Sigmoid colon (tissue), 7 donors: ENCODE measurements around the gene MTO1. TPM values are rescaled to one million over a fixed set of nuclear protein-coding genes. Genes with fewer than 3 reads are reported as not detected.

Experiments
- DNase-seq: peaks from one replicate; pipeline ENCODE4 v3.0.0-alpha.2; 2019
- H3K27ac ChIP-seq, 4 donors: fragments of 200-600 bp; sonication (generic); one replicate each; pipeline ENCODE4 v1.5.1; 2016 to 2019; ENCODE audit warnings: mild to moderate bottlenecking in 1 of 4
- H3K27me3 ChIP-seq, 3 donors: fragments of 200-600 bp; sonication (generic); one replicate each; pipeline ENCODE4 v1.5.1; 2019; ENCODE audit warnings: mild to moderate bottlenecking in 1 of 3
- H3K36me3 ChIP-seq, 4 donors: fragments of 200-600 bp; sonication (generic); one replicate each; pipeline ENCODE4 v1.5.1; 2016 to 2019
- H3K4me1 ChIP-seq, 4 donors: fragments of 200-600 bp; sonication (generic); one replicate each; pipeline ENCODE4 v1.5.1; 2017 to 2019
- H3K4me3 ChIP-seq, 4 donors: fragments of 200-600 bp; sonication (generic); one replicate each; pipeline ENCODE4 v1.5.1; 2017 to 2019; ENCODE audit warnings: mild to moderate bottlenecking in 2 of 4, moderate library complexity in 1 of 4
- H3K9me3 ChIP-seq, 4 donors: fragments of 200-600 bp in 3 of 4; sonication (generic) in 3 of 4; one replicate each; pipeline versions ENCODE4 v1.5.1 to v1.6.1; 2013 to 2019
- CTCF ChIP-seq, 4 experiments: fragments of 450-650 bp in 3 of 4; fragments of 200-600 bp in 1 of 4; IDR thresholded peaks; one replicate each; pipeline ENCODE4 v1.5.1; 2016 to 2019; ENCODE audit warnings: antibody characterized with exemption in 4 of 4, mild to moderate bottlenecking in 3 of 4, moderate library complexity in 2 of 4
- EP300 ChIP-seq, 4 donors: sonication (generic); formaldehyde crosslinking; IDR thresholded peaks; one replicate each; pipeline ENCODE4 v1.6.1; 2017; ENCODE audit warnings: antibody characterized with exemption in 4 of 4
- POLR2A ChIP-seq, 2 donors: fragments of 450-650 bp; IDR thresholded peaks; one replicate each; pipeline ENCODE4 v1.6.1; 2016; ENCODE audit warnings: antibody characterized with exemption in 2 of 2, mild to moderate bottlenecking in 2 of 2, moderate library complexity in 2 of 2
- POLR2AphosphoS5 ChIP-seq, 4 donors: sonication (generic); formaldehyde crosslinking; IDR thresholded peaks; one replicate each; pipeline ENCODE4 v1.6.1; 2017; ENCODE audit warnings: antibody characterized with exemption in 4 of 4
- WGBS, 2 donors: extraction: QIAGEN DNeasy Blood & Tissue Kit; methylation state at CpG; one replicate each; pipeline ENCODE4 v1.1.7; 2013; 5-methylcytosine and 5-hydroxymethylcytosine counted together
- intact Hi-C: fragments of 100-400 bp; cut with DNase I; formaldehyde crosslinking; loops from one replicate; pipeline ENCODE4 v1.15.1; 2023
- polyA plus RNA-seq, 3 donors: library from polyadenylated mRNA; stranded (reverse); fragments of 200-250 nt; gene quantifications; one replicate each; pipeline ENCODE4 v1.2.3, GENCODE V29; 2013
- total RNA-seq, 4 donors: library from RNA; depleted of rRNA; stranded (reverse); fragments of >200 nt; gene quantifications; one replicate each; pipeline ENCODE4 v1.1.0, GENCODE V29; 2016
- donor health status: healthy with polysubstance abuse.
- donor health status: Bipolar disorder and iron deficiency.
- donor health status: healthy.

Gene MTO1
- total and polyA plus RNA-seq, 7 donors = 12.0 to 42.3 (median 17.9) TPM

GRCh38 chr6:73520688-73521350, 59.3 kb downstream of the MTO1 start, which contains the start of gene EEF1A1:
TSS of gene EEF1A1 (minus strand) at chr6:73521032. CDS start at chr6:73520026, 1,006 bp downstream.
- peaks cover 0 to 60% (median 55%) of the 10 kb centered on the region in 4 donors for H3K4me1 ChIP-seq
- 0% methylated on average over 53 of the region's 53 CpGs for WGBS, 2 donors
- peak within 1 kb of the TSS; percentile 92 to 100 (median 100) for H3K27ac ChIP-seq
- peak within 1 kb of the TSS; percentile 80 to 85 (median 82) for H3K4me3 ChIP-seq
- H3K36me3 ChIP-seq = peaks cover 7 to 37% (median 25%) of the 10 kb centered on the region in 4 donors
- TF ChIP-seq POLR2AphosphoS5 (IDR thresholded peaks at IDR 0.05) (peak; percentile 100), EP300 (IDR thresholded peaks at IDR 0.05) (peak; percentile 50 to 96 (median 68)), POLR2A (IDR thresholded peaks at IDR 0.05) (peak; percentile 100), CTCF (IDR thresholded peaks at IDR 0.05) (no peak)
- peak; percentile 99 for DNase-seq
- no peaks in the 10 kb centered on the region for H3K9me3 ChIP-seq
- intact Hi-C loops = loop anchor here (1.0 to 5.0 kb wide), 4 partner anchors 59 to 134 kb away; partner anchors contain the start of gene MTO1
- no peaks in the 10 kb centered on the region for H3K27me3 ChIP-seq

GRCh38 chr6:73521351-73521985, 59.9 kb downstream of the MTO1 start:
- Histone ChIP-seq H3K4me1 (peaks cover 0 to 54% (median 48%) of the 10 kb centered on the region in 4 donors), H3K9me3 (no peaks in the 10 kb centered on the region), H3K4me3 (peak overlapping the region; percentile 80 to 85 (median 82)), H3K36me3 (peaks cover 7 to 31% (median 21%) of the 10 kb centered on the region in 4 donors), H3K27ac (peak overlapping the region; percentile 92 to 100 (median 100)), H3K27me3 (no peaks in the 10 kb centered on the region)
- 0% methylated on average over 36 of the region's 36 CpGs for WGBS, 2 donors
- TF ChIP-seq EP300 (IDR thresholded peaks at IDR 0.05) (no peak), POLR2AphosphoS5 (IDR thresholded peaks at IDR 0.05) (peak in 3 of 4 donors; percentile 46 to 54 (median 47)), POLR2A (IDR thresholded peaks at IDR 0.05) (peak; percentile 44 to 60), CTCF (IDR thresholded peaks at IDR 0.05) (no peak)
- peak; percentile 91 for DNase-seq
- intact Hi-C loops = loop anchor here (1.0 to 5.0 kb wide), 4 partner anchors 59 to 133 kb away; partner anchors contain the start of gene MTO1

- peak; percentile 82 for DNase-seq
- Histone ChIP-seq H3K36me3 (peaks cover 0 to 12% (median 5%) of the 10 kb centered on the region in 4 donors), H3K4me1 (peaks cover 0 to 34% (median 30%) of the 10 kb centered on the region in 4 donors), H3K27me3 (no peaks in the 10 kb centered on the region), H3K9me3 (no peaks in the 10 kb centered on the region), H3K4me3 (peak overlapping the region; percentile 47 to 80 (median 68)), H3K27ac (peak overlapping the region; percentile 92 to 100 (median 100))
- TF ChIP-seq POLR2A (IDR thresholded peaks at IDR 0.05) (peak; percentile 15 to 34), POLR2AphosphoS5 (IDR thresholded peaks at IDR 0.05) (peak; percentile 31 to 77 (median 67)), EP300 (IDR thresholded peaks at IDR 0.05) (no peak), CTCF (IDR thresholded peaks at IDR 0.05) (no peak)
- 2% methylated on average over 50 of the region's 50 CpGs for WGBS, 2 donors
- intact Hi-C loops = loop anchor here (5.0 kb wide), 1 partner anchor 61 kb away; the partner anchor contains the start of gene MTO1
Measured at GRCh38 chr6:73523434-73524123, 62.0 kb downstream of the MTO1 start.

- Histone ChIP-seq H3K9me3 (no peaks in the 10 kb centered on the region), H3K4me3 (no peak overlapping the region), H3K27me3 (no peaks in the 10 kb centered on the region), H3K27ac (no peak overlapping the region), H3K36me3 (no peaks in the 10 kb centered on the region), H3K4me1 (peaks cover 0 to 23% (median 19%) of the 10 kb centered on the region in 4 donors)
- intact Hi-C loops = no loop called here
- TF ChIP-seq CTCF (IDR thresholded peaks at IDR 0.05) (no peak), EP300 (IDR thresholded peaks at IDR 0.05) (no peak), POLR2AphosphoS5 (IDR thresholded peaks at IDR 0.05) (no peak), POLR2A (IDR thresholded peaks at IDR 0.05) (no peak)
- no peak for DNase-seq
- WGBS, 2 donors = 93 to 96% methylated on average over 3 of the region's 3 CpGs
Measured at GRCh38 chr6:73525546-73526330, 64.2 kb downstream of the MTO1 start.
